Testis (tissue), 2 donors: Measurements from ENCODE around the gene UBA7.

Experiments used
- CTCF ChIP-seq, 3 experiments: fragments of 450-650 bp in 2 of 3; fragments of 200-600 bp in 1 of 3; sonication (generic) in 1 of 3; IDR thresholded peaks; one replicate each; pipeline ENCODE4 v1.5.1; 2016 to 2019; ENCODE audit warnings: antibody characterized with exemption in 3 of 3, mild to moderate bottlenecking in 2 of 3, moderate library complexity in 1 of 3
- POLR2A ChIP-seq: fragments of 450-650 bp; IDR thresholded peaks from one replicate; pipeline ENCODE4 v1.6.1; 2017; ENCODE audit warnings: antibody characterized with exemption, mild to moderate bottlenecking, moderate library complexity

DNA sequence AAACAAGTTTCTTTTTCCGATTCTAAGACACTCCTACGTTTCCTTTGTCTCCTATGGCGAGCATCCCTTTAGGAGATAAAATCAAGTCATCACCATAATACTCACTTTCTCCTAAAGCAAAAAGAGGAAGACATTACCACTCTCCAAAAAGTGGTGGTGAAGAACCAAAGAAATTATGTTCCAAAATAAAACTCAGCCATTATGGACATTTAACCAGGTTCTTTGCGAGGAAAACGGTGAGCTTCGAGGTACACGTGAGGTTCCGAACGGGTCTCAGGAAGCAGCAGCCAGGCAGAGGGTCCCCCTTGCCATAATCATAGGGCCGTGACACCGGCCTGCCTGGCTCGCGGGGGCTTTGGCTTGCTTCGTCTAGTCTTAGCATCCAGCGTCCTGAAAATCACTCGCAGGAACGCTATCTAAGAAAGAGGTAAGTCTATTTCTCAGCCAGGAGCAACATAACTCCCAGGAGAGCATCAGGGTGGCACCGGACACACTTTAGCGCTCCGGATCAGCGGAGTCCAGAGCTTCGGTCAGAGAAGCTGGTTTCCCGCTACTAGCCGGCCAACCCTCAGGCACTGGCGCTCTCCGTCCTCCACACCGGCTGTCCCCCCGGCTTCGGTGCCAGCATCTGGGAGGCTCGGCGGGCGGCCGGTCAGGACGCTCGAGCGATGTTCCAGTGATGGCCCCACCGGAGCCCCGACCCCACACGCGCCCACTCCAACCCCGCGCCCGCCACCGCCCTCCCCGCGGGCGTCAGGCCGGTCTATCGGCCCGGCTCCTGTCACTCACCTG lies 28.0 kb downstream of the UBA7 start:
- TF ChIP-seq POLR2A (no peak), CTCF (IDR thresholded peaks at IDR 0.05) (no peak)
